SU-DHL-6 (cell line): Measurements from ENCODE around the gene NUDT14.

ENCODE experiments used
- H2AFZ ChIP-seq: fragments of 200-600 bp; sonication (generic); 2 replicates; pipeline ENCODE4 v1.6.1; 2014; ENCODE audit warnings: low read depth, mild to moderate bottlenecking, moderate library complexity, mixed read lengths, antibody characterized with exemption, low read length; ENCODE audit not compliant: severe bottlenecking
- H3F3A ChIP-seq: fragments of 200-600 bp; shearing (Covaris generic); 2 replicates; pipeline ENCODE4 v1.6.0; 2016; ENCODE audit warnings: antibody characterized with exemption, mild to moderate bottlenecking; ENCODE audit not compliant: insufficient read depth
- H3K27ac ChIP-seq: fragments of 200-600 bp; sonication (generic); 2 replicates; pipeline ENCODE4 v1.5.1; 2016; ENCODE audit warnings: low read depth, mild to moderate bottlenecking, low read length, moderate library complexity, mixed read lengths
- H3K27me3 ChIP-seq: fragments of 200-600 bp; sonication (generic), shearing (Covaris generic); 2 replicates; pipeline ENCODE4 v1.6.0; 2014; ENCODE audit warnings: mild to moderate bottlenecking, low read length
- H3K36me3 ChIP-seq: fragments of 200-600 bp; sonication (generic); 2 replicates; pipeline ENCODE4 v1.6.1; 2014; ENCODE audit warnings: mild to moderate bottlenecking, low read length, mixed read lengths
- H3K4me2 ChIP-seq: fragments of 300-600, 200-600 bp; shearing (Covaris generic), sonication (generic); 2 replicates; pipeline ENCODE4 v1.6.0; 2014; ENCODE audit warnings: low read length, low read depth, mild to moderate bottlenecking; ENCODE audit not compliant: poor library complexity, severe bottlenecking
- H3K4me3 ChIP-seq: fragments of 200-600 bp; sonication (generic); 2 replicates; pipeline ENCODE4 v1.5.1; 2014; ENCODE audit warnings: antibody characterized with exemption, low read length, mild to moderate bottlenecking, mixed read lengths; ENCODE audit not compliant: insufficient read depth, poor library complexity, severe bottlenecking
- H3K79me2 ChIP-seq: fragments of 200-600 bp; sonication (generic); 2 replicates; pipeline ENCODE4 v1.6.1; 2014; ENCODE audit warnings: mild to moderate bottlenecking, low read length, moderate library complexity; ENCODE audit not compliant: insufficient read depth
- H3K9ac ChIP-seq: fragments of 200-600 bp; sonication (generic); 2 replicates; pipeline ENCODE4 v1.7.0; 2014; ENCODE audit warnings: mild to moderate bottlenecking, low read length
- H3K9me2 ChIP-seq: fragments of 200-600 bp; sonication (generic); replicated peaks from 2 replicates; pipeline ENCODE4 v1.6.1; 2014; ENCODE audit warnings: low read length; ENCODE audit not compliant: insufficient read depth
- H3K9me3 ChIP-seq: fragments of 200-600 bp; sonication (generic); 2 replicates; pipeline ENCODE4 v1.6.1; 2014; ENCODE audit warnings: low read length, mixed read lengths; ENCODE audit not compliant: insufficient read depth
- H4K20me1 ChIP-seq: fragments of 200-600 bp; sonication (generic); 2 replicates; pipeline ENCODE4 v1.6.1; 2014; ENCODE audit warnings: low read depth, mild to moderate bottlenecking, antibody characterized with exemption, low read length, moderate library complexity, mixed read lengths
- EZH2phosphoT487 ChIP-seq: fragments of 200-600 bp; sonication (generic), shearing (Covaris generic); conservative IDR thresholded peaks from 2 replicates; pipeline ENCODE4 v1.6.1; 2018; ENCODE audit warnings: mild to moderate bottlenecking, antibody characterized with exemption, low read length, moderate library complexity, mixed read lengths
- TF ChIP-seq, protein P1 (sequence below): fragments of 200-600 bp; sonication (generic); IDR thresholded peaks from one replicate; pipeline ENCODE4 v1.5.1; 2017; ENCODE audit warnings: antibody characterized with exemption, mild to moderate bottlenecking, low read length, moderate library complexity; ENCODE audit not compliant: insufficient read depth, poor library complexity, severe bottlenecking

Gene NUDT14

DNA sequence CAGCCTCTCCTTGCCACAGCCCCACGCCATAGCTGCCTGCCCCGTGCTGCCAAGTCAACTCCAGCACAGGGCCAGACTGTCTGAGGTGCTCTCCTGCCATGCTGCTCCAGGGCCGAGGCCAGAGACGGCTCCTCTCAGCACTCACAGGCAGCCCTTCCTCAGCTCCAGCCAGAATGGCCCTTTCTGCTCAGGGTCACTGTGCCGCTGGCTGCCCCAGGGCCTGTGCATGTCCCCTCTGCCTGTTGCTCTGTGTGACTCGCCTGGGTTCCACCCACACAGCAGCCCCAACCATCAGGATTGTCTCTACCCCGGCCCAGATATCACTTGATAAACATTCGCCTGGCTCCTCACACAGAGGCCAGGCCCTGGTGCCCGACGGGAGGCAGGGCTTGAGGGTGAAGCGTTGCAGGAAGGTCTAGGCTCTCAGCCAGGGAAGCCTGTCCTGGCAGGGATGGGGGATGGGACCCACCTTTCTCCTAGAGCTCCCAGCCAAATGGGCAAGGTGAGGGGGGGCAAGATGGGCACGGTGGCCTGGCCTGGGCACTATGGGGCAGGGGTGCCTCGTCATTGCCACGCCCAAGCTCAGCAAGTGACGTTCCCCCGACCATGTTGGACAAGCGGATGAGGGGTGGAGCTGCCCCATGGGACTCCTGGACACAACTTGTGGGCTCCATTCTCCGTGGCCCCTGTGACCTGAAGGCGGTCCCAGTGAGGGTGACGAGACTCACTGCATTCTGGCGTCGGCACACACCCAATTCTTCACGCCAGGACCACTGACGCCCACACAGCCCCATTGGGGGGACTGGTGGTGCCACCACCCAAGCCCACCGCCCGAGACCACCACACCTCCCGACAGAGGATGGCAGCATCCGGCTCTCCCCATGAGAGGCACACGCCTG is 39.8 kb upstream of the NUDT14 start:
- no peaks in the 10 kb centered on the region for H3K9me3 ChIP-seq
- no peaks in the 10 kb centered on the region for H3F3A ChIP-seq
- no peaks in the 10 kb centered on the region for H3K36me3 ChIP-seq
- no peaks in the 10 kb centered on the region for H3K9me2 ChIP-seq
- no peak overlapping the region for H3K27ac ChIP-seq
- no peaks in the 10 kb centered on the region for H4K20me1 ChIP-seq
- H3K9ac ChIP-seq = no peak overlapping the region
- TF ChIP-seq EZH2phosphoT487 = no peak
- TF ChIP-seq, protein P1, sequence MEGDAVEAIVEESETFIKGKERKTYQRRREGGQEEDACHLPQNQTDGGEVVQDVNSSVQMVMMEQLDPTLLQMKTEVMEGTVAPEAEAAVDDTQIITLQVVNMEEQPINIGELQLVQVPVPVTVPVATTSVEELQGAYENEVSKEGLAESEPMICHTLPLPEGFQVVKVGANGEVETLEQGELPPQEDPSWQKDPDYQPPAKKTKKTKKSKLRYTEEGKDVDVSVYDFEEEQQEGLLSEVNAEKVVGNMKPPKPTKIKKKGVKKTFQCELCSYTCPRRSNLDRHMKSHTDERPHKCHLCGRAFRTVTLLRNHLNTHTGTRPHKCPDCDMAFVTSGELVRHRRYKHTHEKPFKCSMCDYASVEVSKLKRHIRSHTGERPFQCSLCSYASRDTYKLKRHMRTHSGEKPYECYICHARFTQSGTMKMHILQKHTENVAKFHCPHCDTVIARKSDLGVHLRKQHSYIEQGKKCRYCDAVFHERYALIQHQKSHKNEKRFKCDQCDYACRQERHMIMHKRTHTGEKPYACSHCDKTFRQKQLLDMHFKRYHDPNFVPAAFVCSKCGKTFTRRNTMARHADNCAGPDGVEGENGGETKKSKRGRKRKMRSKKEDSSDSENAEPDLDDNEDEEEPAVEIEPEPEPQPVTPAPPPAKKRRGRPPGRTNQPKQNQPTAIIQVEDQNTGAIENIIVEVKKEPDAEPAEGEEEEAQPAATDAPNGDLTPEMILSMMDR = no peak
- H2AFZ ChIP-seq = no peak overlapping the region
- H3K79me2 ChIP-seq = no peaks in the 10 kb centered on the region
- H3K27me3 ChIP-seq = no peaks in the 10 kb centered on the region
- no peak overlapping the region for H3K4me3 ChIP-seq
- no peak overlapping the region for H3K4me2 ChIP-seq

DNA sequence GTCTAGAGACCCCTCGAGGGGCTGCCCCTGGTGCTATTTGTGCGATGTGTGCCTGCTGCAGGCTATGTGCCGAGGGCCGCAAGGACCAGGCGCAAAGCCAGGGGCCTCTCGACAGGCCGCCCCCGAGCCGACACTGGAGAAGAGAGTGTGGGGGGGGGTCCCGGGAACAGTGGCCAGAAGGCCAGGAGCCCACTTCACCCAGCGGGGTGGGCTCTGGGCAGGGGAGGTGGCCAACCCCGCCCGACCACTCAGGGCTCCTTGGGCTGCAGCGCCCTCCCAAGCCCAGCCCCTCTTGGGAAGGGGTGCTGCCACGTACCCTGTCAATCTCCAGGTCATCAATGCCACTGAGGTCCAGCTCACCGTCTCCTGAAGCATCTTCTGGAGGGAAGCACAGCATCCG is 38.6 kb upstream of the NUDT14 start:
- no peaks in the 10 kb centered on the region for H3K9me3 ChIP-seq
- no peak overlapping the region for H3K9ac ChIP-seq
- no peaks in the 10 kb centered on the region for H3K36me3 ChIP-seq

DNA sequence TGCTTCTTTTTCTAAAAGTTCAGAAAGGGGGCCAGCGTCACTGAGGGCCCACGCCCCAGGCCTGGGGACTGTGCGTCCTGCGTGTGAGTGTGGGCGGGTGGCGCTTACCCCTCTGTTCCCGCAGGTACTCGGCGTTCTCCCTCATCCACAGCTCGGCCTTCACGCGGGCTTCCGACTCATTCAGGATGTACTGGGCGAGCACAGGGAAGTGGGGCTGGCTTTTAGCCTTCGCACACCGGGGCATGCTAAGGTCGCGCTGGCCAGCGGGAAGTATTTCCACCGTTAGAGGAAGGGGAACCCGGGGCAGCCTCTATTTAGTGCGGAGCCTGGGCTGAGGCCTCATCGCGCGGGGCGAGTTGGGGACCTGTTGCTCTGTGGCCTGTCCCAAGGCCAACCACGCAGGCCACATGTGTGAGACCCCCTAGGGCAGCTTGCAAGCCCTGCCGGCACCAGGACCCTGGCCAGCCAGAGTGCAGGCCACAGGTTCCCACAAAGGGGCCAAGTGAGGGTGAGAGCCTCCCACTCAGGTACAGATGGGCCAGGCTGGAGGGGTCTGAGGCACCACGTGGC is 38.0 kb upstream of the NUDT14 start:
- H3K27me3 ChIP-seq = no peaks in the 10 kb centered on the region
- H4K20me1 ChIP-seq = no peaks in the 10 kb centered on the region
- no peaks in the 10 kb centered on the region for H3K36me3 ChIP-seq
- no peak overlapping the region for H3K4me2 ChIP-seq
- no peaks in the 10 kb centered on the region for H3K9me3 ChIP-seq
- H3K79me2 ChIP-seq = no peaks in the 10 kb centered on the region
- H3K9me2 ChIP-seq = no peaks in the 10 kb centered on the region
- no peak overlapping the region for H2AFZ ChIP-seq
- TF ChIP-seq, protein P1 = no peak
- no peak overlapping the region for H3K27ac ChIP-seq
- no peak overlapping the region for H3K4me3 ChIP-seq
- no peak overlapping the region for H3K9ac ChIP-seq
- no peaks in the 10 kb centered on the region for H3F3A ChIP-seq

More for the DNA sequence above, 38.6 kb upstream of the NUDT14 start:
- Histone ChIP-seq H3K27ac (no peak overlapping the region), H2AFZ (no peak overlapping the region), H3K4me3 (no peak overlapping the region), H3K79me2 (no peaks in the 10 kb centered on the region), H3K27me3 (no peaks in the 10 kb centered on the region), H3K4me2 (no peak overlapping the region), H3F3A (no peaks in the 10 kb centered on the region), H3K9me2 (no peaks in the 10 kb centered on the region), H4K20me1 (no peaks in the 10 kb centered on the region)
- TF ChIP-seq, protein P1 = no peak
- TF ChIP-seq EZH2phosphoT487 = no peak
